Transverse colon (tissue), 4 donors: Measurements from ENCODE around the gene ZFP1. TPM values are rescaled to one million over a fixed set of nuclear protein-coding genes. Genes with fewer than 3 reads are reported as not detected.
A peak's percentile ranks its signal among the peaks of the same experiment; 100 is the strongest.

Experiments used
- DNase-seq: peaks from one replicate; pipeline ENCODE4 v3.0.0-alpha.2; 2019
- H3K27ac ChIP-seq, 4 donors: fragments of 200-600 bp; sonication (generic); 2 replicates each; pipeline ENCODE4 v1.5.1; 2016 to 2018; ENCODE audit warnings: inconsistent platforms in 4 of 4
- H3K27me3 ChIP-seq: fragments of 200-600 bp; sonication (generic); 2 replicates; pipeline ENCODE4 v1.5.1; 2017; ENCODE audit warnings: inconsistent platforms
- H3K36me3 ChIP-seq, 4 donors: fragments of 200-600 bp; sonication (generic); 2 replicates each; pipeline ENCODE4 v1.5.1; 2017 to 2019; ENCODE audit warnings: inconsistent platforms in 4 of 4
- H3K4me1 ChIP-seq, 4 donors: fragments of 200-600 bp; sonication (generic); 2 replicates each; pipeline ENCODE4 v1.5.1; 2017 to 2020; ENCODE audit warnings: inconsistent platforms in 4 of 4
- H3K4me3 ChIP-seq, 4 donors: fragments of 200-600 bp; sonication (generic); 1 replicate in 1 of 4; 2 replicates in 3 of 4; pipeline versions ENCODE4 v1.5.1 to v1.6.1; 2017 to 2019; ENCODE audit warnings: inconsistent platforms in 4 of 4
- H3K9me3 ChIP-seq, 2 donors: fragments of 200-600 bp; sonication (generic); 2 replicates each; pipeline ENCODE4 v1.5.1; 2017 to 2019; ENCODE audit warnings: inconsistent platforms in 2 of 2
- EP300 ChIP-seq: sonication (generic); formaldehyde crosslinking; IDR thresholded peaks from one replicate; pipeline ENCODE4 v1.6.1; 2017; ENCODE audit warnings: antibody characterized with exemption, low read depth
- POLR2A ChIP-seq: fragments of 450-650 bp; IDR thresholded peaks from one replicate; pipeline ENCODE4 v1.6.1; 2016; ENCODE audit warnings: antibody characterized with exemption, mild to moderate bottlenecking, moderate library complexity
- POLR2AphosphoS5 ChIP-seq, 3 donors: sonication (generic); formaldehyde crosslinking; IDR thresholded peaks; one replicate each; pipeline ENCODE4 v1.6.1; 2016; ENCODE audit warnings: antibody characterized with exemption in 3 of 3
- WGBS, 2 donors: methylation state at CpG; one replicate each; pipeline ENCODE4 v1.1.5; 2018; ENCODE audit warnings: low coverage in 1 of 2; 5-methylcytosine and 5-hydroxymethylcytosine counted together
- in situ Hi-C, 4 donors: fragments of 200-750 bp; cut with MboI; loops; one replicate each; pipeline versions ENCODE4 v1.15.0 to v1.15.1; 2017; ENCODE audit warnings: low sequenced_read_pairs in 3 of 4, low pct_ligation_motif_present in 1 of 4, low pct_unique_long_range_greater_than_20kb in 1 of 4
- intact Hi-C: fragments of 100-400 bp; cut with DNase I; formaldehyde crosslinking; loops from one replicate; pipeline ENCODE4 v1.15.1; 2023; ENCODE audit warnings: low total_unique reads
- total RNA-seq, 4 donors: library from RNA; depleted of rRNA; stranded (reverse); fragments of >200 nt; gene quantifications; one replicate each; pipeline ENCODE4 v1.1.0, GENCODE V29; 2016
- TF ChIP-seq, protein P1 (sequence below), 5 experiments: fragments of 200-600 bp in 3 of 5; fragments of 450-650 bp in 2 of 5; sonication (generic) in 3 of 5; IDR thresholded peaks; 1 replicate in 2 of 5; 2 replicates in 3 of 5; pipeline ENCODE4 v1.5.1; 2016 to 2017; ENCODE audit warnings: antibody characterized with exemption in 5 of 5, inconsistent platforms in 3 of 5, mild to moderate bottlenecking in 2 of 5, moderate library complexity in 1 of 5

Gene ZFP1
- total RNA-seq, 4 donors from 2014 or later = 1.1 to 56.7 (median 6.3) TPM

DNA sequence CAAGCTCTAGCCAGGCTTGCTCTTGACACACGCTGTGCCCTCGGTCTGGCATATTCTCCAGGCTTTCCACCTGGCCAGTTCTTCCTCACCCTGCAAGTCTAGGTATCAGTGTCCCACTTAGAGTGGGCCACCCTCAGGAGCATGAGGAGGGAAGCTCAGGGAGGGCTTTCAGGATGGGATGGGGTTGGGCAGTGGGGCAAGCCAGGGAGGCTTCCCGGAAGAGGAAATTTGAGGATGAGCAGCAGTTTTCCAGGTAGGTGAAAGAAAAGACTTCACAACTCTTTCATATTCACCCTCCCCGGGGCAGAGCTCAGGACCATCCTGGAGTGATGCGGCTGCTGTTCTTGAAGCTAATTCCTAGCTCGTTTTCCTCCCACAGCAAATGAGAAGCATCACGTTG, 17.2 kb upstream of the ZFP1 start:
- Histone ChIP-seq H3K4me3 (no peak overlapping the region), H3K36me3 (no peaks in the 10 kb centered on the region), H3K9me3 (no peaks in the 10 kb centered on the region), H3K27ac (no peak overlapping the region), H3K27me3 (no peaks in the 10 kb centered on the region), H3K4me1 (peaks cover 0 to 12% (median 3%) of the 10 kb centered on the region in 4 donors)
- no peak for DNase-seq
- in situ Hi-C loops (no loop called here), intact Hi-C loops (no loop called here)
- TF ChIP-seq EP300 (no peak), POLR2A (no peak), POLR2AphosphoS5 (IDR thresholded peaks at IDR 0.05) (no peak)
- TF ChIP-seq, protein P1, sequence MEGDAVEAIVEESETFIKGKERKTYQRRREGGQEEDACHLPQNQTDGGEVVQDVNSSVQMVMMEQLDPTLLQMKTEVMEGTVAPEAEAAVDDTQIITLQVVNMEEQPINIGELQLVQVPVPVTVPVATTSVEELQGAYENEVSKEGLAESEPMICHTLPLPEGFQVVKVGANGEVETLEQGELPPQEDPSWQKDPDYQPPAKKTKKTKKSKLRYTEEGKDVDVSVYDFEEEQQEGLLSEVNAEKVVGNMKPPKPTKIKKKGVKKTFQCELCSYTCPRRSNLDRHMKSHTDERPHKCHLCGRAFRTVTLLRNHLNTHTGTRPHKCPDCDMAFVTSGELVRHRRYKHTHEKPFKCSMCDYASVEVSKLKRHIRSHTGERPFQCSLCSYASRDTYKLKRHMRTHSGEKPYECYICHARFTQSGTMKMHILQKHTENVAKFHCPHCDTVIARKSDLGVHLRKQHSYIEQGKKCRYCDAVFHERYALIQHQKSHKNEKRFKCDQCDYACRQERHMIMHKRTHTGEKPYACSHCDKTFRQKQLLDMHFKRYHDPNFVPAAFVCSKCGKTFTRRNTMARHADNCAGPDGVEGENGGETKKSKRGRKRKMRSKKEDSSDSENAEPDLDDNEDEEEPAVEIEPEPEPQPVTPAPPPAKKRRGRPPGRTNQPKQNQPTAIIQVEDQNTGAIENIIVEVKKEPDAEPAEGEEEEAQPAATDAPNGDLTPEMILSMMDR (IDR thresholded peaks at IDR 0.05) = no peak
- WGBS, 2 donors = 76 to 86% methylated on average over 4 to 7 of the region's 7 CpGs

- Histone ChIP-seq H3K4me1 (peaks cover 0 to 5% (median 0%) of the 10 kb centered on the region in 4 donors), H3K9me3 (no peaks in the 10 kb centered on the region), H3K36me3 (no peaks in the 10 kb centered on the region), H3K27ac (peak overlapping the region in 1 of 4 donors; percentile 1), H3K4me3 (no peak overlapping the region), H3K27me3 (no peaks in the 10 kb centered on the region)
- 32 to 41% methylated on average over 7 to 8 of the region's 8 CpGs for whole genome bisulfite sequencing, 2 donors
- intact Hi-C loops = no loop called here
- no peak for DNase-seq
- in situ Hi-C loops = no loop called here
- TF ChIP-seq POLR2AphosphoS5 (IDR thresholded peaks at IDR 0.05) (no peak), POLR2A (no peak), EP300 (no peak)
- TF ChIP-seq, protein P1 (IDR thresholded peaks at IDR 0.05) = no peak
Measured at GRCh38 chr16:75138233-75138632, 10.1 kb upstream of the ZFP1 start.

DNA sequence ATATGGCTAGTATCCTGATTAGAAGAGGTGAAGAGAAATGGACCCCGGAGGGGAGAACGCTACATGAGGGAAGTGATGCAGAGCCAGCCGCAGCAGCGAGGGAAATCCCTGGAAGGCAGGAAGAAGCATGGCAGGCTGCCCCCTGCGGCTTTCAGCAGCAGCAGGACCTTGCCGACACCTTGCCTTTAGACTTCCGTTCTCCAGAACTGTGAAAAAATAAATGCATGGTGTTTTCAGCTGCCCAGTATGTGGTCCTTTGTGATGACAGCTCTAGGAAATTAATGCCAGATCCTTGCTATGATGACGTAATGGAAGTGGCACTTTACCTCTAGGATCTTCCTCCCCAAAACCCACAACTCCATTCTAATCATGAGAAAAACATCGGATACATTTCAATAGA, 9.7 kb upstream of the ZFP1 start:
- peaks cover 0 to 5% (median 0%) of the 10 kb centered on the region in 4 donors for H3K4me1 ChIP-seq
- intact Hi-C loops = no loop called here
- H3K36me3 ChIP-seq = no peaks in the 10 kb centered on the region
- H3K9me3 ChIP-seq = no peaks in the 10 kb centered on the region
- WGBS, 2 donors = 65 to 82% methylated on average over 4 to 9 of the region's 9 CpGs
- no peak overlapping the region for H3K4me3 ChIP-seq
- DNase-seq = no peak
- H3K27ac ChIP-seq = peak overlapping the region in 1 of 4 donors; percentile 1
- no peaks in the 10 kb centered on the region for H3K27me3 ChIP-seq
- in situ Hi-C loops = no loop called here
- TF ChIP-seq EP300 = no peak
- TF ChIP-seq POLR2AphosphoS5 (IDR thresholded peaks at IDR 0.05) = no peak
- TF ChIP-seq, protein P1 (IDR thresholded peaks at IDR 0.05) = no peak
- no peak for TF ChIP-seq POLR2A

GRCh38 chr16:75139498-75139897, 8.8 kb upstream of the ZFP1 start:
- in situ Hi-C loops = no loop called here
- no peaks in the 10 kb centered on the region for H3K9me3 ChIP-seq
- intact Hi-C loops = no loop called here
- H3K36me3 ChIP-seq = no peaks in the 10 kb centered on the region
- H3K27ac ChIP-seq = no peak overlapping the region
- no peak overlapping the region for H3K4me3 ChIP-seq
- peaks cover 0 to 5% (median 0%) of the 10 kb centered on the region in 4 donors for H3K4me1 ChIP-seq
- no peak for DNase-seq
- 63 to 82% methylated on average over 5 of the region's 5 CpGs for WGBS, 2 donors
- no peaks in the 10 kb centered on the region for H3K27me3 ChIP-seq
- TF ChIP-seq, protein P1 (IDR thresholded peaks at IDR 0.05) = peak in 2 of 5 experiments; percentile 28 to 36
- TF ChIP-seq POLR2A = no peak
